Muscle of leg (tissue), 11 donors: ENCODE results near the gene STXBP4. TPM values are rescaled to one million over a fixed set of nuclear protein-coding genes. Genes with fewer than 3 reads are reported as not detected.

Source experiments
- DNase-seq: peaks from one replicate; pipeline ENCODE4 v3.0.0; 2013
- H3K27ac ChIP-seq: one replicate; pipeline ENCODE4 v1.5.1; 2013; ENCODE audit warnings: mild to moderate bottlenecking, low read length, control low read depth
- H3K27me3 ChIP-seq: one replicate; pipeline ENCODE4 v1.6.1; 2013; ENCODE audit warnings: low read length; ENCODE audit not compliant: control insufficient read depth, insufficient read depth
- H3K36me3 ChIP-seq: one replicate; pipeline ENCODE4 v1.6.1; 2013; ENCODE audit warnings: low read length; ENCODE audit not compliant: control insufficient read depth, insufficient read depth
- H3K4me1 ChIP-seq: one replicate; pipeline ENCODE4 v1.6.1; 2013; ENCODE audit warnings: low read length; ENCODE audit not compliant: control insufficient read depth, insufficient read depth
- H3K4me3 ChIP-seq: one replicate; pipeline ENCODE4 v1.5.1; 2013; ENCODE audit warnings: low read length, control low read depth
- H3K9me3 ChIP-seq: replicated peaks from 2 replicates; pipeline ENCODE4 v1.6.1; 2013; ENCODE audit warnings: low read depth, low read length; ENCODE audit not compliant: control insufficient read depth
- WGBS: methylation state at CpG from one replicate; pipeline ENCODE4 v1.1.5; 2013; ENCODE audit warnings: missing lambda C conversion rate; ENCODE audit not compliant: insufficient coverage; 5-methylcytosine and 5-hydroxymethylcytosine counted together
- polyA plus RNA-seq, 8 donors: library from polyadenylated mRNA; unstranded; fragments of 120-200 nt; gene quantifications; one replicate each; pipeline versions ENCODE4 v1.2.1 to v1.2.3, GENCODE V29; 2013; ENCODE audit warnings: inconsistent platforms in 1 of 8, low replicate concordance in 1 of 8; ENCODE audit not compliant: insufficient read length in 8 of 8, insufficient read depth in 1 of 8
- total RNA-seq: library from RNA; stranded (reverse); fragments of 120-200 nt; gene quantifications from one replicate; pipeline ENCODE4 v1.2.4, GENCODE V29; 2013

STXBP4 gene
- total and polyA plus RNA-seq, 9 donors: 3.0 to 10.6 (median 4.1) TPM

DNA sequence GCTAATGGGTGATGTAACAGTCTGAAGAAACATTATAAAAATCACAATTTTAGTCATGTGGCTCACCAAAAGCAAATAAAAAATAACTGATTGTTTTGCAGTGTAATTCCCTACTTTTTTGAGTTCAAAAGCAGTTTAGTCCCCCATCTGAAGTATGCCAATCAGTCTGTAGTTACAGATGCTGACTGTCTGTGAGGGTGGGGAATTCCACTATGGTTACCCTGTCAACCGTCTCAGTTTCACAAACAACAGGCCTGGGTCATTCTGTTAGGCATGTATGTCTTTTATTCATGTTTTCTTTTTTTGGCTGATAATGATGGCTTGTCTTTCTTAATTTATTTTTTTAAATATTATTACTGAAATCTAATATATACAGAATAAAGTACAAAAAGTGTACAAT lies 69.3 kb downstream of the STXBP4 start:
- no peak for DNase-seq
- Histone ChIP-seq H3K4me1 (no peaks in the 10 kb centered on the region), H3K4me3 (no peak overlapping the region), H3K27ac (no peak overlapping the region), H3K36me3 (peaks cover under 1% of the 10 kb centered on the region), H3K27me3 (no peaks in the 10 kb centered on the region), H3K9me3 (no peaks in the 10 kb centered on the region)
- no CpG with 5 or more reads among the region's 1 CpG for WGBS

DNA sequence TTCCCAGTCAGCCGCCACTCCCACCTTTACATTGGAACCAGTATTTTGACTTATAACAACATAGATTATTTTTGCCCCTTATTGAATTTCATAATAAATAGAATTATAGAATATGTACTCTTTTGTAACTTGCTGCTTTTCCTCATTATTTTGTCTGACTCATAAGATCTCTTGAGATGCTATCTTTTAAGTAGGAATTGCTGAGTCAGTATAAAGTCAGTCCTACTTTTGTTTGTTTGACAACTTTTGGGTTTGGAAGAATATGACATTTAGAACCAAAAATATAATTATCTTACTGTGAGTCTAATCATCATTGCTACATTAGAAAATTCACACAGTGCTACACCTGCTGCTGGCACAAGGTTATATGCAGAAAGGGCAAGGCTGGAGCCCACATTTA lies 69.7 kb downstream of the STXBP4 start:
- H3K4me1 ChIP-seq: no peaks in the 10 kb centered on the region
- no CpG with 5 or more reads among the region's 1 CpG for WGBS
- no peaks in the 10 kb centered on the region for H3K9me3 ChIP-seq
- DNase-seq: no peak
- H3K36me3 ChIP-seq: no peaks in the 10 kb centered on the region
- H3K4me3 ChIP-seq: no peak overlapping the region
- no peak overlapping the region for H3K27ac ChIP-seq
- no peaks in the 10 kb centered on the region for H3K27me3 ChIP-seq

DNA sequence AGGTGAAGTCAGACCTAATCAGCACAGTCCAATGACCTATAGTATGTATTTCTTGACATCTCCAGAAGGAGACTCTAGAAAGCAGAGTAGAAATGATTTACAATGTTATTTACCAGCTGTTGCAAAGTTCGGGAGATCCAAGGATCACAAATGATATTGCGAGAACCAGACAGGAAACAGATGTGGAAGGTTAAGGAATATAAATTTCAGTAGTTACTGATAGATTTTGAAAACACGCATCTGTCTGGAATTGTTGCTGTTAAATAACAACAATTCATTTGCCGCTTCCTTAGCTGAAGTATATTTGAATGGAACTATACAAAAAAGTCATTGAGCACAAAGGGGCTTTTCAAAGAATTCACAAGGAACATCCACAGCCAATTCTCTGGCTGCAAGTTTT lies 72.0 kb downstream of the STXBP4 start:
- WGBS: no CpG with 5 or more reads among the region's 4 CpGs
- Histone ChIP-seq H3K27me3 (no peaks in the 10 kb centered on the region), H3K9me3 (no peaks in the 10 kb centered on the region), H3K27ac (no peak overlapping the region), H3K4me1 (no peaks in the 10 kb centered on the region), H3K4me3 (no peak overlapping the region), H3K36me3 (peaks cover 3% of the 10 kb centered on the region)
- DNase-seq: peak; percentile 49

DNA sequence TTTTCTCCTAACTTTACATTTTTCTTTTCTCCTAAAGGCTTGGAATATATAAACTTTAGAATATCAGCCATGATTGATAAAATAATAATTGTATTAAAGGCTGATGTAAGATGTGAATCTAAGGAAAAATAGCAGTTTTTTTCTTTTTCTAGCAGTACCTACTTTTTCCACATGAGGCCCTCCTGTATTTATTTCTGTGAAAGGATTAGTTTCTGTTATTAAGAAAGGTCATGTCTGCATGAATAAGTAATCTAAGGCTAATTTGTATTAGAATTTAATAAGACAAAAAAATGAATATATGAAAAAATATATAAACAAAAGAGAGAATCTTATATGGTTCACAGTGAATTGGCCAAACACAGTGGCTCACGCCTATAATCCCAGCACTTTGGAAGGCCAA lies 85.3 kb downstream of the STXBP4 start:
- DNase-seq: peak; percentile 11
- no CpG with 5 or more reads among the region's 1 CpG for WGBS
- no peaks in the 10 kb centered on the region for H3K4me1 ChIP-seq
- no peak overlapping the region for H3K4me3 ChIP-seq
- H3K27ac ChIP-seq: no peak overlapping the region
- peaks cover 2% of the 10 kb centered on the region for H3K9me3 ChIP-seq
- no peaks in the 10 kb centered on the region for H3K27me3 ChIP-seq
- no peaks in the 10 kb centered on the region for H3K36me3 ChIP-seq

DNA sequence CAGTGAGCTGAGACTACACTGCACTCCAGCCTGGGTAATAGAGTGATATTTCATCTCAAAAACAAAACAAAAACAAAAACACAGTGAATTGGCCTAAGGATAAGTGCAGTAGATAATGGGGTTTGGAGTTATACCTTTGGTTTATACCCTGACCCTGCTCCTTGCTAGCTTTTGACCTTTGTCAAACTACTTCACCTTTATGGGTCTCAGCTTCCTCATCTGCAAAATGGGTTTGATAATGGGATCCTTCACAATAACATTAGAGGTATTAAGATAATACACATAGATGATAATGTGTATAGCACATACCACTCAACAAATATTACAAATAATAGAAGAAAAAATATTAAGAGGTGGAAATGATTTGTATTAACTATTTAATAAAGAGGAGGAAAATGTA lies 85.9 kb downstream of the STXBP4 start:
- H3K27me3 ChIP-seq: no peaks in the 10 kb centered on the region

DNA sequence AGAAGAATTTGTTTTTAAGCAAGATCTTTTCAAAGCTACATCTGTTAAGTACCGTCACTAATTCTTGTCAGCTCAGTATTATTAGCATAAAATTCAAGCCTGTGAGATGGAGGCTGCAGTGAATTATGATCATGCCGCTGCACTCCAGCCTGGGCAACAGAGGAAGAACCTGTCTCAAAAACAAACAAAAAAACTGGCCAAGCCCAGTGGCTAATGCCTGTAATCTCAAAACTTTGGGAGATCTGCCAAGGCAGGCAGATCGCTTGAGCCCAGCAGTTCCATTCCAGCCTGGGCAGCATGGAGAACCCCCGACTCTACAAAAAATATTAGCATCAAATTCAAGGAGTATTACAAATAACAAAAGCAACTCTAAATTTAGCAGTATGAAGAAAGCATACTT lies 88.0 kb downstream of the STXBP4 start:
- DNase-seq: peak; percentile 74
- 75% methylated on average over 2 of the region's 4 CpGs for WGBS
- no peaks in the 10 kb centered on the region for H3K36me3 ChIP-seq
- H3K27me3 ChIP-seq: no peaks in the 10 kb centered on the region
- H3K27ac ChIP-seq: no peak overlapping the region
- no peaks in the 10 kb centered on the region for H3K4me1 ChIP-seq
- H3K4me3 ChIP-seq: no peak overlapping the region
- H3K9me3 ChIP-seq: no peaks in the 10 kb centered on the region

More for the DNA sequence above, 85.9 kb downstream of the STXBP4 start:
- Histone ChIP-seq H3K27ac (no peak overlapping the region), H3K4me3 (no peak overlapping the region), H3K4me1 (no peaks in the 10 kb centered on the region), H3K36me3 (no peaks in the 10 kb centered on the region), H3K9me3 (peaks cover 2% of the 10 kb centered on the region)
- DNase-seq: no peak

DNA sequence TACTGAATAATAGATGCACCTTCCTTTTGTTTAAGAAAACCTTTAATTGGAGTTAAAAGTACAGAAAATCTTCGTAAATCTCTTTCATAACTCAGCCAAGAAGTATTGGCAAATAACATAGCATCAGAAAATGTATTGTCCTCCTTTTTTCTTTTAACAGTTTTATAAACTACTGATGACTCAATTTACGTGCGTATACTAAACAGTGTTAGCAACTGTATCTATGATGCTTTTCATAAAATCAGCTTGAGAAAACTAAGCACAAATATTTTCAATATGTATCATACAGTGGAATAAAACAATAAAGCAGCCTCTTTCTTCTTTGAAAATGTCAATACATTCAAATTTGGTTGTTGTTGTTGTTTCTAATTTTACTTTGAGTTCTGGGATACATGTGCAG lies 88.6 kb downstream of the STXBP4 start:
- WGBS: no CpG with 5 or more reads among the region's 3 CpGs
- DNase-seq: no peak
- Histone ChIP-seq H3K27ac (no peak overlapping the region), H3K27me3 (no peaks in the 10 kb centered on the region), H3K4me3 (no peak overlapping the region), H3K36me3 (no peaks in the 10 kb centered on the region), H3K9me3 (no peaks in the 10 kb centered on the region), H3K4me1 (no peaks in the 10 kb centered on the region)

DNA sequence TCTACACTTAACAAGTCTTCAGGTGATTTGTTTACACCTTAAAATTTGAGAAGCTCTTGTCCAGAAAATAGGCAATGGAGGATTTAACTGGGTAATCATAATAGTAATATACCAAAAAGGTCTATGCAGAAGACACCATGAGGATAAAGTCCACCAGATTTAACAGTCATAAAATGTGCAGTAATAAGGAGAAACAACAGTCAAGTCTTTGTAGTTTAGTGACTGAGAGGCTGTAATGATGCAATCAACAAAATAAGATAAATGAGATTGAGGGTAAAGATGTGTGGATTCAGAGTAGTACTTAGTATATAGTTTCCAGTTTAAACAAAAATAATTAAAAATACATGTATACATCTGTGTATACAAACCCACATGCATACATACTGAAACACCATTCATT lies 91.2 kb downstream of the STXBP4 start:
- H3K27me3 ChIP-seq: no peaks in the 10 kb centered on the region

DNA sequence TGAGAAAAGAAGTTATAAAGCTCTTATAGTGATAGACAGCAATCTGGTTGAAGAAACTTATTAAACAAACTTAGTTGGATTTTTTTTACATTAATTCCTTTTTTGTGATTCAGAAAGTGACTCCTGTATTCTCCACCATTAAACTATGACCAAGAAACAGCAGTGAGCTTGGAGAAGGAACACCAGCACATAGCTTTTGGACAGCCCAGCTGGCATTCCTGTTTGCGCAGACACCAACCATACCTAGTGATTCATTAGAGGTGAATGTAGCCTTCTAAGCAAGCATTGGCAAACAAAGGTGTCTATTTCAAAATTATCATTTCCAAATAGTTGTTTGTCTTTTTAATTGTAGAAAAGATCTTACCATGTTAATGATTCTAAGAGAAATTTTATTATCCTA lies 94.4 kb downstream of the STXBP4 start:
- Histone ChIP-seq H3K9me3 (no peaks in the 10 kb centered on the region), H3K4me1 (no peaks in the 10 kb centered on the region), H3K36me3 (no peaks in the 10 kb centered on the region), H3K27ac (no peak overlapping the region), H3K27me3 (no peaks in the 10 kb centered on the region), H3K4me3 (no peak overlapping the region)
- no CpG with 5 or more reads among the region's 1 CpG for WGBS
- DNase-seq: no peak

More for the DNA sequence above, 91.2 kb downstream of the STXBP4 start:
- Histone ChIP-seq H3K9me3 (no peaks in the 10 kb centered on the region), H3K27ac (no peak overlapping the region), H3K36me3 (no peaks in the 10 kb centered on the region), H3K4me1 (no peaks in the 10 kb centered on the region), H3K4me3 (no peak overlapping the region)
- no peak for DNase-seq

DNA sequence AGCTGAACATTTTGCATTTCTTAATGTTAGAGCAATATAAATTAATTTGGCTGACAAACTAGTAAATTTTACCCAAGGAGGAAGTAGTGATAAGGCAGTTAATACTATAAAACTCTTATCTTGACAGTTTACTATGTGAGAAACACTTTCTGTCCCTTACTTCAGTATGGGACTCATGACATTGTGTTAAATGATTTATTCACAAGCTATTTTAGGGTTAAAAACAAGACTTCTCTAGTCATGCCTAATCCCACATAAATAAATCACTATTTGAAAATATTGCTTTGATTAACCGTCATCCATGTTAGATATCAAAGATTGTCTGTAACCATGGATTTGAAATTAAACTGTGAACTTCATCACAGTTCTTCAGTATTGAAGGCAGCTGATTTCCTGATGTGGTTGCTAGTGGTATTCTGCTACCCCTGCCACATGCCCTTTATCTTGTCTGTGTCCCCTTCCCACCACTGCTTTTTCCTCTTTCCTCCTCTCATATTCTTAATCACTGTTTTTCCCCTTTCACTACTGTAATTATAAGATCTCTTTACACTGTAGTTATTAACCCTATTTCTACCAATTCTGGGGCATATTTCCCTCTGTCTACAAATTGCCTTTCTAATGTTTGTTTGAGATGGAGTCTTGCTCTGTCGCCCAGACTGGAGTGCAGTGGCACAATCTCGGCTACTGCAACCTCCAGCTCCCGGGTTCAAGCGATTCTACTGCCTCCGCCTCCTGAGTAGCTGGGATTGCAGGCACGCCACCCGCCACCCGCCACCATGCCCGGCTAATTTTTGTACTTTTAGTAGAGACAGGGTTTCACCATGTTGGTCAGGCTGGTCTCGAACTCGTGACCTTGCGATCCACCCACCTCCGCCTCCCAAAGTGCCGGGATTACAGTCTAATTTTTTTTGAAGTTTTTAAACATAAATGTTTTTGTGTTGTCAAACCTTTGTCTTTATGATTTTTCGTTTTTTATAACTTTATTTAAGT lies 95.6 kb downstream of the STXBP4 start:
- H3K9me3 ChIP-seq: no peaks in the 10 kb centered on the region
- 95% methylated on average over 9 of the region's 16 CpGs for WGBS
- H3K27me3 ChIP-seq: no peaks in the 10 kb centered on the region
- H3K4me1 ChIP-seq: no peaks in the 10 kb centered on the region
- no peak overlapping the region for H3K27ac ChIP-seq
- no peaks in the 10 kb centered on the region for H3K36me3 ChIP-seq
- DNase-seq: no peak
- H3K4me3 ChIP-seq: no peak overlapping the region
